Measurements from ENCODE around the gene SELENOT. TPM values are rescaled to one million over a fixed set of nuclear protein-coding genes. Genes with fewer than 3 reads are reported as not detected.

The SELENOT gene
- polyA plus RNA-seq, 1 experiment = 588 TPM

DNA sequence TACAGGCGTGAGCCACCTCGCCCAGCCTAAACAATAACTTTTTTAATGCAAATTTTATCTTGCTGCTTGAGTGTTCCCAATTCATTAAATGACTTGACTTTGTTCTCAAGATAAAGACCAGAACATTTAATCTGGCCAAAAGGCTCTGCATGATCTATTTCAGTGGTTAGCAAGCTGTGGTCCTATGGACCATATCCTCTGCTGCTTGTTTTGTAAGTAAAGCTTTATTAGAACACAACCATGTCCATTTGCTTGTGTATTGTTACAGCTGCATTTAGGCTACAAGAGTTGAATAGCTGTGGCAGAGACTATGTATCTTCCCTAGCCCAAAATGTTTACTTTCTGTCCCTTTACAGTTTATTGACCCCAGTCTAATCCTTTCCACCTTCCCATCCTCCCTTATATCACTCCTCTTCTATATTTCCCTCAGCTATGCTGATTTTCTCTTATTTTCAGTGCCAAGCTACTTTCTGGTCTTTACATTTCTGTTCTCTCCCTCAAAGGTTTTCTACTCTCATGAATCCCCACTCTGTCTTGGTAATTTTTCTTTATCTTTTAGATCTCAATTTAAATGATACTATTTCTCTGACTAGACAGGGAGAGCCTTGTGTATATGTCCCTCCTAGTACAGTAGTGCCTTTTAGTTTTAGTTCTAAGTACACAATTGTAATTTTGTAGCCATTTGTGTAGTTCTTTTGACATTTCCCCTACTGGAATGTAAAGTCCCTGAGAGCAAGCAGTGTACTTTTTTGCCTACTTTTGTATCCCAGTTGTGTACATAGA is 23.2 kb downstream of the SELENOT start:
- H3K27me3 ChIP-seq (ENCODE audit: control insufficient read depth, insufficient read depth, low read length) = no peaks in the 10 kb centered on the region
- no peak for DNase-seq (ENCODE audit: low read depth, low spot score)
- CTCF ChIA-PET = interaction anchor here (0.6 kb wide), 1 partner anchor 9 kb away, joined by 5 read pairs; no protein-coding TSS in a partner anchor
- TF ChIP-seq, protein P1, sequence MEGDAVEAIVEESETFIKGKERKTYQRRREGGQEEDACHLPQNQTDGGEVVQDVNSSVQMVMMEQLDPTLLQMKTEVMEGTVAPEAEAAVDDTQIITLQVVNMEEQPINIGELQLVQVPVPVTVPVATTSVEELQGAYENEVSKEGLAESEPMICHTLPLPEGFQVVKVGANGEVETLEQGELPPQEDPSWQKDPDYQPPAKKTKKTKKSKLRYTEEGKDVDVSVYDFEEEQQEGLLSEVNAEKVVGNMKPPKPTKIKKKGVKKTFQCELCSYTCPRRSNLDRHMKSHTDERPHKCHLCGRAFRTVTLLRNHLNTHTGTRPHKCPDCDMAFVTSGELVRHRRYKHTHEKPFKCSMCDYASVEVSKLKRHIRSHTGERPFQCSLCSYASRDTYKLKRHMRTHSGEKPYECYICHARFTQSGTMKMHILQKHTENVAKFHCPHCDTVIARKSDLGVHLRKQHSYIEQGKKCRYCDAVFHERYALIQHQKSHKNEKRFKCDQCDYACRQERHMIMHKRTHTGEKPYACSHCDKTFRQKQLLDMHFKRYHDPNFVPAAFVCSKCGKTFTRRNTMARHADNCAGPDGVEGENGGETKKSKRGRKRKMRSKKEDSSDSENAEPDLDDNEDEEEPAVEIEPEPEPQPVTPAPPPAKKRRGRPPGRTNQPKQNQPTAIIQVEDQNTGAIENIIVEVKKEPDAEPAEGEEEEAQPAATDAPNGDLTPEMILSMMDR (IDR thresholded peaks at IDR 0.05; ENCODE audit: low read depth, low read length) = no peak
- no peak overlapping the region for H3K4me3 ChIP-seq (ENCODE audit: low read depth, low read length)
- H3K9me3 ChIP-seq (ENCODE audit: control insufficient read depth, insufficient read depth, low read length) = no peaks in the 10 kb centered on the region
- POLR2A ChIA-PET = no interaction called here
- H3K27ac ChIP-seq (ENCODE audit: low read depth, low read length) = no peak overlapping the region

DNA sequence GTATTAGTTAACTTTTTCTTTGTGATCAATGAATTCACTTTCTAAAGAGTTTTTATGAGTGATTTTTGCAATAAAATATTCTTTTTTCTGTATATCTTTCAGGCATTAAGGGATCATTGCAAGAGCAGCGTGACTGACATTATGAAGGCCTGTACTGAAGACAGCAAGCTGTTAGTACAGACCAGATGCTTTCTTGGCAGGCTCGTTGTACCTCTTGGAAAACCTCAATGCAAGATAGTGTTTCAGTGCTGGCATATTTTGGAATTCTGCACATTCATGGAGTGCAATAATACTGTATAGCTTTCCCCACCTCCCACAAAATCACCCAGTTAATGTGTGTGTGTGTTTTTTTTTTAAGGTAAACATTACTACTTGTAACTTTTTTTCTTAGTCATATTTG is 24.4 kb downstream of the SELENOT start:
- H3K27ac ChIP-seq (ENCODE audit: low read depth, low read length) = no peak overlapping the region
- H3K4me3 ChIP-seq (ENCODE audit: low read depth, low read length) = no peak overlapping the region
- peak; percentile 26 for DNase-seq (ENCODE audit: low read depth, low spot score)
- TF ChIP-seq, protein P1 (IDR thresholded peaks at IDR 0.05; ENCODE audit: low read depth, low read length) = no peak
- CTCF ChIA-PET = no interaction called here
- no peaks in the 10 kb centered on the region for H3K9me3 ChIP-seq (ENCODE audit: control insufficient read depth, insufficient read depth, low read length)
- POLR2A ChIA-PET = interaction anchor here (0.6 to 1.0 kb wide), 2 partner anchors 76 to 132 kb away, joined by 4 to 5 read pairs; partner anchors contain the start of gene ERICH6
- no peaks in the 10 kb centered on the region for H3K27me3 ChIP-seq (ENCODE audit: control insufficient read depth, insufficient read depth, low read length)

DNA sequence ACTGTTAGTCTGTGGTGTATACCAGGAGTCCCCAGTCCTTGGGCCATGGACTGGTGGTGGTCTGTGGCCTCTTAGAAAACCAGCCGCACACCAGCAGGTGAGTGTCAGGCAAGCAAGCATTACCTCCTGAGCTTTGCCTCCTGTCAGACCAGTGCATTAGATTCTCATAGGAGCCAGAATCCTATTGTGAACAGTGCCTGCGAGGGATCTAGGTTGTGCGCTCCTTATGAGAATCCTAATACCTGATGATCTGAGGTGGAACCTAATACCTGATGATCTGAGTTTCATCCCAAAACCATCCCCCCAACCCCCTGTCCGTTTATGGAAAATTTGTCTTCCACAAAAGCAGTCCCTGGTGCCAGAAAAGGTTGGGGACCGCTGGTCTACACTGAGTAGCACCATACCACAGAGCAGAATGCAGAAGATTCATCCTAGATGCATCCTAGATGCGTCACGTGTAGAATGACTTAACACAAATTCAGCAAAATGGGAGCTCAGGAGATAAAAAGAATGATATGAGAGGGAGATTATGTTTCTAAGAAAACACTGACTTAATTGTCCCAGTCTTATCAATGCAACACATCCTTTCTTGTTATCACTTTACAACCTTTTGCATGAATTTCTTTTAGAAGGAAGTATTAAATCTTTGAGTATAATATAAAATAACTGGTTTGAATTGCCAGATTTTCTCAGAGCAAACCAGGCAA is 28.5 kb downstream of the SELENOT start:
- Histone ChIP-seq H3K27me3 (ENCODE audit: control insufficient read depth, insufficient read depth, low read length) (no peaks in the 10 kb centered on the region), H3K4me3 (ENCODE audit: low read depth, low read length) (no peak overlapping the region), H3K9me3 (ENCODE audit: control insufficient read depth, insufficient read depth, low read length) (no peaks in the 10 kb centered on the region), H3K27ac (ENCODE audit: low read depth, low read length) (no peak overlapping the region)
- DNase-seq (ENCODE audit: low read depth, low spot score) = no peak
- CTCF ChIA-PET = no interaction called here
- TF ChIP-seq, protein P1 (IDR thresholded peaks at IDR 0.05; ENCODE audit: low read depth, low read length) = no peak
- POLR2A ChIA-PET = no interaction called here

DNA sequence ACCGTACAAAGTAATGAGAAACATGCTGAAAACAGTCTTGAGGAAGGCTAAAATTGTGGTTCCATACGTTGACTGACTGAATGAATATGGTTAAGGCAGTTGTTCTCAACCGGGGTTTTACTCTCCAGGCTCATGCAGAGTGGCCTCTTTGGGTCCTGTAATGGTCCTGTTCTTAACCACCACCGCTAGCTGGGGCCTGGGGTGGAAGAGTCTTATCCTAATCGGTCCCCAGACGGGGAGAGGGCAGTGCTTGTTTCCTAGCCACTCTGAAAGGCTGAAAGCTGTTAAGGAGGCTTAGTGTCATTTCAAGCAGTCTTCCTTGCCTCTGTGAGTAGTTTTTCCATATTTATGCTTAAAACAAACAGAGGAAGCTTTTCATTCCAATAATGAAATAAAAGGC is 32.0 kb downstream of the SELENOT start:
- POLR2A ChIA-PET = no interaction called here
- TF ChIP-seq, protein P1 (IDR thresholded peaks at IDR 0.05; ENCODE audit: low read depth, low read length) = no peak
- Histone ChIP-seq H3K4me3 (ENCODE audit: low read depth, low read length) (no peak overlapping the region), H3K27me3 (ENCODE audit: control insufficient read depth, insufficient read depth, low read length) (no peaks in the 10 kb centered on the region), H3K9me3 (ENCODE audit: control insufficient read depth, insufficient read depth, low read length) (no peaks in the 10 kb centered on the region), H3K27ac (ENCODE audit: low read depth, low read length) (no peak overlapping the region)
- CTCF ChIA-PET = interaction anchor here (0.7 kb wide), 1 partner anchor 8 kb away, joined by 5 read pairs; no protein-coding TSS in a partner anchor
- no peak for DNase-seq (ENCODE audit: low read depth, low spot score)

DNA sequence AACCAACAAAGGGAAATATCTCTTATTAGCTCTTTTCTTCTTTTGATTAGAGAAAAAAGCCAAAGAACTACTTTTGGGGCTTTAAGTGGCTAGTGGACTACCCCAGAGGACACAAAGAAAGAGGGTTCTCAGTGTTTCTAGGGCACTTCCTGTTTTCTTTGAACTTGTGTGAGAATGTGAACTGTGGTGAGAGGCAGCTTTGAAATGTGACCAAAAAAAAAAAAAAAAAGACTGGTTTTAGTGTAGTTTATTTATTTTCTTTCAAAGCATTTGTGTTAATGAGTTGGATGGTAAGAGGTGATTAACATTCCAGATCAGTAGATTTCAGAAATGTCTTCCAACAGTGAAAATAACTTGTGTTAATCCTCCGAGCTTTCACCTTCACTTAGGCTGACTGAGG is 32.4 kb downstream of the SELENOT start:
- no peak overlapping the region for H3K27ac ChIP-seq (ENCODE audit: low read depth, low read length)
- H3K9me3 ChIP-seq (ENCODE audit: control insufficient read depth, insufficient read depth, low read length) = no peaks in the 10 kb centered on the region
- TF ChIP-seq, protein P1 (IDR thresholded peaks at IDR 0.05; ENCODE audit: low read depth, low read length) = no peak
- DNase-seq (ENCODE audit: low read depth, low spot score) = no peak
- H3K4me3 ChIP-seq (ENCODE audit: low read depth, low read length) = no peak overlapping the region
- no peaks in the 10 kb centered on the region for H3K27me3 ChIP-seq (ENCODE audit: control insufficient read depth, insufficient read depth, low read length)
- ChIA-PET CTCF (interaction anchor here (0.7 kb wide), 1 partner anchor 8 kb away, joined by 5 read pairs; no protein-coding TSS in a partner anchor), POLR2A (no interaction called here)

All from AG04450 (cell line).